Head of caudate nucleus (tissue), 42 donors: ENCODE measurements around the gene FTSJ3.

Experiments
- DNase-seq, 42 donors: peaks; one replicate each; pipeline versions ENCODE4 v3.0.0 to v3.0.0-alpha.2; 2020 to 2021; ENCODE audit warnings: mixed read lengths in 7 of 42
- intact Hi-C: fragments of 100-400 bp; cut with DNase I; formaldehyde crosslinking; loops from one replicate; pipeline ENCODE4 v1.15.0; 2022

The FTSJ3 gene

GRCh38 chr17:63847525-63848249 is 20.2 kb upstream of the FTSJ3 start:
- DNase-seq = no peak
- intact Hi-C loops = no loop called here

GRCh38 chr17:63845509-63845908 is 18.0 kb upstream of the FTSJ3 start:
- DNase-seq = no peak
- intact Hi-C loops = no loop called here

GRCh38 chr17:63843910-63844677 is 16.6 kb upstream of the FTSJ3 start:
- intact Hi-C loops = loop anchor here (2.0 kb wide), 1 partner anchor 69 kb away; the partner anchor contains the start of gene DDX42
- no peak for DNase-seq

GRCh38 chr17:63843387-63843888 is 16.0 kb upstream of the FTSJ3 start:
- peak in 6 of 42 donors; percentile 26 to 66 (median 32) for DNase-seq
- intact Hi-C loops = loop anchor here (2.0 kb wide), 1 partner anchor 69 kb away; the partner anchor contains the start of gene DDX42

- DNase-seq = peak; percentile 94 to 100 (median 98)
- intact Hi-C loops = loop anchor here (2.0 kb wide), 1 partner anchor 68 kb away; the partner anchor contains the start of gene DDX42
These were observed 15.3 kb upstream of the FTSJ3 start, which contains the start of gene SMARCD2 for GRCh38 chr17:63842540-63843386. Gene SMARCD2, minus strand, starts transcription at chr17:63842685. Its CDS starts 11 bp downstream, at chr17:63842674.

- peak in 20 of 42 donors; percentile 16 to 58 (median 37) for DNase-seq
- intact Hi-C loops = loop anchor here (2.0 kb wide), 1 partner anchor 67 kb away; the partner anchor contains the start of gene DDX42
These were observed 14.7 kb upstream of the FTSJ3 start for GRCh38 chr17:63842173-63842539.

- peak in 40 of 42 donors; percentile 33 to 77 (median 56) for DNase-seq
- intact Hi-C loops = loop anchor here (2.0 kb wide), 1 partner anchor 67 kb away; the partner anchor contains the start of gene DDX42
These were observed 14.1 kb upstream of the FTSJ3 start for GRCh38 chr17:63841350-63842172.

- peak in 3 of 42 donors; percentile 26 to 40 (median 27) for DNase-seq
- intact Hi-C loops = no loop called here
These were observed 13.3 kb upstream of the FTSJ3 start for GRCh38 chr17:63840591-63841349.

GRCh38 chr17:63838631-63839171 is 11.2 kb upstream of the FTSJ3 start:
- DNase-seq = peak; percentile 67 to 95 (median 87)
- intact Hi-C loops = no loop called here

GRCh38 chr17:63837962-63838600 is 10.6 kb upstream of the FTSJ3 start:
- intact Hi-C loops = no loop called here

GRCh38 chr17:63837480-63837879 is 10.0 kb upstream of the FTSJ3 start:
- DNase-seq = no peak
- intact Hi-C loops = no loop called here

More at GRCh38 chr17:63837962-63838600, 10.6 kb upstream of the FTSJ3 start:
- DNase-seq = no peak

GRCh38 chr17:63836811-63837210 is 9.3 kb upstream of the FTSJ3 start:
- intact Hi-C loops = no loop called here
- no peak for DNase-seq

GRCh38 chr17:63835167-63835720 is 7.8 kb upstream of the FTSJ3 start:
- intact Hi-C loops = no loop called here
- DNase-seq = no peak

- peak in 41 of 42 donors; percentile 29 to 85 (median 69) for DNase-seq
- intact Hi-C loops = no loop called here
These were observed 7.1 kb upstream of the FTSJ3 start for GRCh38 chr17:63834431-63835166.

- intact Hi-C loops = no loop called here
- DNase-seq = no peak
These were observed 6.4 kb upstream of the FTSJ3 start for GRCh38 chr17:63833741-63834373.
